GM12875 (cell line): ENCODE measurements around the gene PXT1.

ENCODE experiments used
- H3K4me3 ChIP-seq: one replicate; pipeline ENCODE4 v1.5.1; 2011; ENCODE audit warnings: low read depth, low read length, control low read depth
- CTCF ChIP-seq: IDR thresholded peaks from 2 replicates; pipeline ENCODE4 v1.5.1; 2011; ENCODE audit warnings: low read depth, mild to moderate bottlenecking, control low read depth, inconsistent platforms, low read length, moderate library complexity, borderline replicate concordance; ENCODE audit not compliant: insufficient read depth

The PXT1 gene

GRCh38 chr6:36479256-36479655, 36.6 kb upstream of the PXT1 start:
- no peak for TF ChIP-seq CTCF
- H3K4me3 ChIP-seq: no peak overlapping the region

DNA sequence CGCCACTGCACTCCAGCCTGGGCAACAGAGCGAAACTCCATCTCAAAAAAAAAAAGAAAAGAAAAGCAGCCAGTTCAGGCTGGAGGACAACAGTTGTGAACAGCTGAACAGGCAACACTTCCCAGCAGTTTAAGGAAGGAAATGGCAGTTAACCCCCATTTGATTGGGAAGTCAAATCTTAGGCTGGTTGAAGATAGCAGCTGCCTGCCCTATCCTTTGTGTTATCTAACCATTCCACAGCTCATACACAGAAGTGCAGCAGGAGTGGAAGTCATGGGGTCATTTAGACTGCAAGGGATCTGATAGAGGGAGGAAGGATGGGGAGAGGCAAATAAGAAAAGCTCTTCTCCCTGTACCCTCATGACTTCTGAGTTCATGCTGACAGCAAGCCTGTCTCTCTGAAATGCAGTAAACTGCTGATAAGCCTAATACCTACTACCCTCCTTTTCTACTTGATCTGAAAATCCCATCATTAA, 35.4 kb upstream of the PXT1 start:
- H3K4me3 ChIP-seq: no peak overlapping the region
- no peak for TF ChIP-seq CTCF

DNA sequence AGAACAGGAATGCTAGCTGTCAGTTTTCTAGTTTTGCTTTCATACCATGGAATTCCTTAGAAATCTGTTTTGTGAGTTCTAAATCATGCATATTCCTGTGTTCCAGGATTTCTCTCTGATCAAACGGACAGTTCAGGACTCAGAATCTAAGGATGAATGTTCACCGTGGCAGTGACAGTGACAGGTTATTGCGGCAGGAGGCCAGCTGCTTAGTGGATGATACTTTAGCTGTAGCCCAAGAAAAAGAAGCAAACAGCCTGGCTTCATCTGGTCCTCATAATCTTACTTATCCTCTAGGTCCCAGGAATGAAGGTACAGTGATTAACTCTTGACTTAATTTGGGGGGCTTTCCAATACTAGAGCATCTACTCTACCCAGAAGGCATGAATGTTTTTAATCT, 27.3 kb upstream of the PXT1 start:
- TF ChIP-seq CTCF: no peak
- no peak overlapping the region for H3K4me3 ChIP-seq

GRCh38 chr6:36469148-36469661, 26.6 kb upstream of the PXT1 start:
- no peak overlapping the region for H3K4me3 ChIP-seq
- no peak for TF ChIP-seq CTCF

GRCh38 chr6:36467625-36468024, 25.0 kb upstream of the PXT1 start:
- no peak overlapping the region for H3K4me3 ChIP-seq
- TF ChIP-seq CTCF: no peak

GRCh38 chr6:36464233-36464632, 21.6 kb upstream of the PXT1 start:
- TF ChIP-seq CTCF: no peak
- no peak overlapping the region for H3K4me3 ChIP-seq

DNA sequence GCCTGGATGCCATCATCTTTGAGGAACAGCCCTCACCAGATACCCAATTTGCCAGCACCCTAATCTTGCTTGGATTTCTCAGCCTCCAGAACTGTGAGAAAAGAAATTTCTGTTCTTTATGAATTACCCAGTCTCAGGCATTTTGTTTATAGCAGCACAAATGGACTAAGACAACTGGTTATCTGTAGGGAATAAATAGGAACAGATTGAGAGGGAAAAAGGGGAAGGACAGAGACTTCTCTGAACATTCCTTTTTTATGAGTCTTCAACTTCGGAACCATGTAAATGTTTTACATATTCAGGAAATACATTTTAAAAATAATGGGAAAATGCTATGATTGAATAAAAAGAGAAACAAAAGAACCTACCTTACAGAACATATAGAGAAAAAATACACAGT, 21.0 kb upstream of the PXT1 start:
- no peak overlapping the region for H3K4me3 ChIP-seq
- TF ChIP-seq CTCF: no peak
